Ovary (tissue), 3 donors: Measurements from ENCODE around the gene CGB8.
"Not testable (repeated sequence)": the region's sequence is repeated elsewhere in the genome, so short reads cannot be mapped to it uniquely, and the experiment has no call there.

ENCODE experiments used
- POLR2A ChIP-seq: fragments of 450-650 bp; IDR thresholded peaks from one replicate; pipeline ENCODE4 v1.6.1; 2017; ENCODE audit warnings: antibody characterized with exemption, mild to moderate bottlenecking, moderate library complexity
- TF ChIP-seq, protein P1 (sequence below), 3 donors: fragments of 450-650 bp in 2 of 3; fragments of 200-600 bp in 1 of 3; IDR thresholded peaks; one replicate each; pipeline versions ENCODE4 v1.5.1 to v1.8.0; 2016 to 2022; ENCODE audit warnings: antibody characterized with exemption in 3 of 3, mild to moderate bottlenecking in 1 of 3
- donor health status: DM: no; HTN: no; CAD: no.

DNA sequence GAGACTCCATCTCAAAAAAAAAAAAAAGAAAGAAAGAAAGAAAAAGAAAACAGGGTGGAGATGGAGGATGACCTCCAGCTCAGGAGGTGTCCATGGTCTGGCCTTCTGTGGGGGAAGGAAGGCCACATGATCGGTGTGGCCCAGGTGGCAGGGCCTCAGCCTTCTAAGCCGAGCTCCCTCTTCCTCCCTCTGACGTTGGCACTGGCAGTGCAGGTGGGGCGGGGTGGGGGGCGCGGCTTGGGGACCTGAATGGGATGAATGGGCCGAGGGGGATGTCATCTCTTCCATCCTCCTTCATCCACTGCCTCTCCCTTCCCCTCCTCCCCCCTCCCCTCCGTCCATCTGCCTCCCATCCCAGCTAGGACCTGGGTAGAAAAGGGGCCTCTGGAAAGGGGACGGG is 9.2 kb downstream of the CGB8 start:
- TF ChIP-seq, protein P1, sequence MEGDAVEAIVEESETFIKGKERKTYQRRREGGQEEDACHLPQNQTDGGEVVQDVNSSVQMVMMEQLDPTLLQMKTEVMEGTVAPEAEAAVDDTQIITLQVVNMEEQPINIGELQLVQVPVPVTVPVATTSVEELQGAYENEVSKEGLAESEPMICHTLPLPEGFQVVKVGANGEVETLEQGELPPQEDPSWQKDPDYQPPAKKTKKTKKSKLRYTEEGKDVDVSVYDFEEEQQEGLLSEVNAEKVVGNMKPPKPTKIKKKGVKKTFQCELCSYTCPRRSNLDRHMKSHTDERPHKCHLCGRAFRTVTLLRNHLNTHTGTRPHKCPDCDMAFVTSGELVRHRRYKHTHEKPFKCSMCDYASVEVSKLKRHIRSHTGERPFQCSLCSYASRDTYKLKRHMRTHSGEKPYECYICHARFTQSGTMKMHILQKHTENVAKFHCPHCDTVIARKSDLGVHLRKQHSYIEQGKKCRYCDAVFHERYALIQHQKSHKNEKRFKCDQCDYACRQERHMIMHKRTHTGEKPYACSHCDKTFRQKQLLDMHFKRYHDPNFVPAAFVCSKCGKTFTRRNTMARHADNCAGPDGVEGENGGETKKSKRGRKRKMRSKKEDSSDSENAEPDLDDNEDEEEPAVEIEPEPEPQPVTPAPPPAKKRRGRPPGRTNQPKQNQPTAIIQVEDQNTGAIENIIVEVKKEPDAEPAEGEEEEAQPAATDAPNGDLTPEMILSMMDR (IDR thresholded peaks at IDR 0.05): not testable (repeated sequence)
- not testable (repeated sequence) for TF ChIP-seq POLR2A
